GM19025 (cell line): Measurements from ENCODE around the gene RBP4.
"Not testable (repeated sequence)": the region's sequence is repeated elsewhere in the genome, so short reads cannot be mapped to it uniquely, and the experiment has no call there.

Source experiments
- ATAC-seq: cut with Tn5 transposase; IDR thresholded peaks from one replicate; pipeline ENCODE4 v1.9.1; 2021; ENCODE audit warnings: mild to moderate bottlenecking, low read depth, moderate library complexity; ENCODE audit not compliant: unreplicated experiment

The RBP4 gene

GRCh38 chr10:93567277-93568104 lies 33.5 kb downstream of the RBP4 start:
- ATAC-seq, result no peak

DNA sequence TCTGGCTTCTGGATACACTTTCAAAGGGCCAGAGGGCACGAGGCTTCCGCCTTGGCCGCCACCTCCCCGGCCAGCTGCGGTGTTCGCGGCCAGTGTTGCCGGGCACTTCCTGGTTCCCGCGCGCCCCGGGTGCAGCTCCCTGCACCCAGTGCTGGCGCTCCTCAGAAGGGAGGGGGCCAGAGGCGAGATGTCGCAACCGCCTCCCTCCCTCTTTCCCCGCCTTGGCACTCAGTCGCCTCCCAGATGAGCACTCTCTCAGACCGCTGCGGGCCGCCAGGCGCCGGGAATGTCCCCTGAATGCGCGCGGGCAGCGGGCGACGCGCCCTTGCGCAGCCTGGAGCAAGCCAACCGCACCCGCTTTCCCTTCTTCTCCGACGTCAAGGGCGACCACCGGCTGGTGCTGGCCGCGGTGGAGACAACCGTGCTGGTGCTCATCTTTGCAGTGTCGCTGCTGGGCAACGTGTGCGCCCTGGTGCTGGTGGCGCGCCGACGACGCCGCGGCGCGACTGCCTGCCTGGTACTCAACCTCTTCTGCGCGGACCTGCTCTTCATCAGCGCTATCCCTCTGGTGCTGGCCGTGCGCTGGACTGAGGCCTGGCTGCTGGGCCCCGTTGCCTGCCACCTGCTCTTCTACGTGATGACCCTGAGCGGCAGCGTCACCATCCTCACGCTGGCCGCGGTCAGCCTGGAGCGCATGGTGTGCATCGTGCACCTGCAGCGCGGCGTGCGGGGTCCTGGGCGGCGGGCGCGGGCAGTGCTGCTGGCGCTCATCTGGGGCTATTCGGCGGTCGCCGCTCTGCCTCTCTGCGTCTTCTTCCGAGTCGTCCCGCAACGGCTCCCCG lies 34.4 kb downstream of the RBP4 start, which contains the start of gene FFAR4:
TSS of gene FFAR4 (plus strand) at position 231 of the 842 bp plus-strand sequence. CDS start at position 287, 56 bp downstream.
- no peak for ATAC-seq

- no peak for ATAC-seq
Observed at GRCh38 chr10:93565446-93565845, 35.6 kb downstream of the RBP4 start.

DNA sequence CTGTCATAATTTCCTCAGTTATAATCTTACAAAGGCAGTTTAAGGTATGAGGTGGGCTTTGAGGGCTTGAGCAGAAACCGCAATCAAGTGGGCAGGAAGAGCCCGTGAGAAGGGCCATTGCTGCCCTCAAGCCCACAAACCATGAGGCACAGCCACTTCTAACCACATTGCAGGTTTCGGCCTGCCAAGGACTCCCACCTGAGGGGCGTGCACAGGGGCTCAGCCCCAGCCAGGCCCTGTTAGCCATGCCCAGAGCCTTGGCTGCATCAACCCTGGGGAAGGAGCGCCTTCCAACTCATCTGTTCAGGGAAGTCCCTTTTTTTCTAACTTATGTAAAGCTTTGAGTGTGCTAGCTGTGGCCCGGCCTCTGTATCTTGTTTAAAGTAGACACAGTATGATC lies 40.5 kb downstream of the RBP4 start:
- ATAC-seq, result no peak

DNA sequence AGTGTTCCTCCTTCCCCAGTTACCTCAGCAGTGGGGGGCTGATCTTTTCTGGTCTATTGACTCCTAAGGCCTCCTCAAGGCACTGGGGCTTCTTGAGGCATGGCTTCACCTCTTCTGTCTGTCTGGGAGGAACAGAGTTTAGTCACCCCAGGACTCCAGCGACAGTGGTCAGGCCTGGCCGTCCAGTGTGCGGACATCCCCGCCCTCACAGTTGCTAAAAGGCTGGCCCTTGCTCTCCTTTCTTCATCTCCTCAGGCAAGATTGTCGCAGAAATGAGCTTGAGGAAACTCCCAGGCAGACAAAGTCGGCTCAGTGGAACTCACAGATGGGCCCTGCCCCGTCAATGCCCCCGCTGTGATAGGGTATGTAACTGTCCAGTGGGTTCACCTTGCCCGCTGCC lies 41.5 kb downstream of the RBP4 start:
- ATAC-seq, result no peak

- ATAC-seq, result no peak
Observed at GRCh38 chr10:93554760-93555432, 46.1 kb downstream of the RBP4 start.

DNA sequence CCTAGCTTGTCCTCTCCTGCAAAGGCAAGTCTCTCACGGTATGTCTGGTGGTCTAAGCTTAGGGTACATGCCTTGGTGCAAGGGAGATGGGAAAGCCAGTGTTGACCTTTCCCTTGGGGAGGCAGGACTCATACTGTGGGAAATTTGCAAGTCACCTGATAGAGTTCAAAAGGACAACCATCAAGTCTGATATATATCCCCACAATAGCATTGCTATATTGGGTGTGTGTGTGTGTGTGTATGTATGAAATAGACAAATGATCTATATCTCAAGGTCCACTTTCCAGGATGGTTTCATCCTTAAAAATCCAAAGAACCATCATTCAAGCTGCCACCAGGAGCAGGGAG lies 46.7 kb downstream of the RBP4 start:
- no peak for ATAC-seq

- ATAC-seq, result no peak
Observed at GRCh38 chr10:93553482-93554315, 47.3 kb downstream of the RBP4 start.

DNA sequence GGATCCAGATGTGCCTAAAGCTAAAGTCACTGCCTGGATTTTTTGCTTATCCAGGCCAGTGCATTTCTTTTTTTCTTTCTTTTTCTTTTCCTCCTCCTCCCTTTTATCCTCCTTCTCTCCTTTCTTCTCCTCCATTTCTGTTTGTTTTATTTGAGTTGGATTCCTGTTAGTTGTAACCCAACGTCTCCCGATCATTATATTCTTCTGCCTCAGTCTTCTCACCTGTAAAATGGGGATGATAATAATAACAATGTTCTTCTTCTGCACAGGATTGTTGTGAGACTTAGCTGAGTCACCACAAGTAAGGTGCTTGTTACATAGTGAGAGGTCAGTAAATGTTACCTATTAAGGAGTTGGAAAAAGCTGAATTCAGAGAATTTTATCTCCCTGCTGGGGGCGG lies 48.3 kb downstream of the RBP4 start:
- ATAC-seq, result no peak

DNA sequence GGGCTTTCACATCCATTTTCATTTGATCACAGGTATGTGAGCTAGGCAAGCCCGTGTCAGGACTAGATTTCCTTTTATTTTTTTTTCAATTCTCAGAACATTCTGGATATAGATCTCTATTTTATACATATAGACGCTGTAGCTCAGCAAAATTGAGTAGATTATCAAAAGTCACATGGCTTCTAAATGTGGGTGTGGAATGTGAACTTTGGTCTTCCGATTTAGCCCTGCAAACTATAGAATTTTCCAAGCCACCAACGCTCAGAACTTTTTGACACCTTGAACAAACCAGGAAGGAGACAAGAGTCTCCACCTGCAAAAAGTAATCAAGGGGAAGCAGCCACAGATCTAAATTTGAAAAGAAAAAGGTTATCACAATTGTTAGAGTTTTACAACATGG lies 50.4 kb downstream of the RBP4 start:
- ATAC-seq, result no peak

- no peak for ATAC-seq
Observed at GRCh38 chr10:93548376-93549071, 52.5 kb downstream of the RBP4 start.

GRCh38 chr10:93547522-93547921 lies 53.5 kb downstream of the RBP4 start:
- ATAC-seq, result no peak

- not testable (repeated sequence) for ATAC-seq
Observed at GRCh38 chr10:93546995-93547394, 54.0 kb downstream of the RBP4 start.

DNA sequence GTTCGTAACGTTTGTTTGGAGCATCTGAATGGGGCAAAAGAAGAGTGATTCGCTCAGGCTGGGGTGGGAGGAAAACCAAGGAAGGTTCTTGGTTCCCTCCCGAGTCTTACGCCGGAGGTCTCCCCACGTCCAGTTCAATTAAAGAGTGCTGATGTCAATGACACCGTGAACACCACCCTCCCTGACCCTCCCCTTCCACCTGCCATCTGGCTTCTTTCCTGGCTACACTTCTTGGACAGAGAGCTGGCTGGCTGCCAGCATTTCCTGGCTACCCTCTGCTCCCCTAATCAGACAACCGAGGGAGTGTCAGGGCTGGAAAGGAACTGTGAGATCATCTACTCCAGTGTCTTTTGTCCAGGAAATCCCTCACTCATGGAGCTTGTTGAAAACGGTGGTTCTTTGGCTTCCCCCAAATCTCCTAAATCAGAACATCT lies 58.7 kb downstream of the RBP4 start:
- ATAC-seq, result no peak
